Fibroblast of lung (primary cell): Measurements from ENCODE around the gene ATP13A2. TPM values are rescaled to one million over a fixed set of nuclear protein-coding genes. Genes with fewer than 3 reads are reported as not detected.

Experiments
- DNase-seq, 2 donors: peaks; one replicate each; pipeline versions ENCODE4 v3.0.0 to v3.0.0-alpha.2; 2010; ENCODE audit warnings: low read depth in 2 of 2
- H2AFZ ChIP-seq: 2 replicates; pipeline ENCODE4 v1.5.1; 2012; ENCODE audit warnings: low read length, control low read depth, inconsistent platforms
- H3K27ac ChIP-seq: 2 replicates; pipeline ENCODE4 v1.5.1; 2011; ENCODE audit warnings: low read length, control low read depth; ENCODE audit not compliant: insufficient read depth
- H3K27me3 ChIP-seq: 2 replicates; pipeline ENCODE4 v1.5.1; 2011; ENCODE audit warnings: mild to moderate bottlenecking, low read length; ENCODE audit not compliant: control insufficient read depth, insufficient read depth
- H3K36me3 ChIP-seq: 2 replicates; pipeline ENCODE4 v1.5.1; 2011; ENCODE audit warnings: low read length; ENCODE audit not compliant: control insufficient read depth, insufficient read depth
- H3K4me1 ChIP-seq: 2 replicates; pipeline ENCODE4 v1.5.1; 2011; ENCODE audit warnings: low read length; ENCODE audit not compliant: control insufficient read depth, insufficient read depth; ENCODE audit errors: extremely low read depth
- H3K4me2 ChIP-seq: 2 replicates; pipeline ENCODE4 v1.5.1; 2011; ENCODE audit warnings: low read length, control low read depth; ENCODE audit not compliant: insufficient read depth; ENCODE audit errors: extremely low read depth
- H3K4me3 ChIP-seq, 4 experiments: fragments of 200-600 bp in 1 of 4; sonication (generic) in 1 of 4; replicated peaks in 1 of 4; 2 replicates each; pipeline ENCODE4 v1.5.1; 2011 to 2016; ENCODE audit warnings: low read length in 4 of 4, low read depth in 3 of 4, mild to moderate bottlenecking in 3 of 4, control low read depth in 2 of 4, inconsistent platforms in 1 of 4, mixed read lengths in 1 of 4; ENCODE audit not compliant: insufficient read depth in 1 of 4; ENCODE audit errors: control extremely low read depth in 1 of 4
- H3K79me2 ChIP-seq: 2 replicates; pipeline ENCODE4 v1.5.1; 2012; ENCODE audit warnings: mild to moderate bottlenecking, low read length, inconsistent platforms; ENCODE audit not compliant: control insufficient read depth, insufficient read depth
- H3K9ac ChIP-seq: 2 replicates; pipeline ENCODE4 v1.5.1; 2011; ENCODE audit warnings: mild to moderate bottlenecking, low read length, control low read depth; ENCODE audit not compliant: insufficient read depth
- H3K9me3 ChIP-seq: 2 replicates; pipeline ENCODE4 v1.5.1; 2012; ENCODE audit warnings: low read depth, low read length; ENCODE audit not compliant: control insufficient read depth, insufficient read depth
- H4K20me1 ChIP-seq: 2 replicates; pipeline ENCODE4 v1.5.1; 2011; ENCODE audit warnings: low read length; ENCODE audit not compliant: control insufficient read depth, insufficient read depth; ENCODE audit errors: extremely low read depth
- EZH2 ChIP-seq: IDR thresholded peaks from 2 replicates; pipeline ENCODE4 v1.5.1; 2012; ENCODE audit warnings: low read length, control low read depth, mild to moderate bottlenecking; ENCODE audit errors: missing control alignments
- polyA plus RNA-seq, 2 donors: library from polyadenylated mRNA; depleted of rRNA in 1 of 2; stranded (reverse) in 1 of 2; unstranded in 1 of 2; fragments of >200 nt; gene quantifications; 2 replicates each; pipeline ENCODE4 v1.2.1, GENCODE V29; 2011 to 2012; ENCODE audit warnings: missing spikeins in 1 of 2
- total RNA-seq: library from RNA; depleted of rRNA; stranded (reverse); fragments of >200 nt; gene quantifications from 2 replicates; pipeline ENCODE4 v1.2.1, GENCODE V29; 2014
- TF ChIP-seq, protein P1 (sequence below), 2 donors: IDR thresholded peaks in 1 of 2; conservative IDR thresholded peaks in 1 of 2; 1 replicate in 1 of 2; 2 replicates in 1 of 2; pipeline ENCODE4 v1.5.1; 2011 to 2012; ENCODE audit warnings: low read length in 2 of 2, control low read depth in 1 of 2, inconsistent platforms in 1 of 2, low read depth in 1 of 2, mild to moderate bottlenecking in 1 of 2

Gene ATP13A2
- total and polyA plus RNA-seq, 2 donors (not counting 1 experiment from before 2014, with no cell fraction given) = 6.5 to 10.9 TPM

DNA sequence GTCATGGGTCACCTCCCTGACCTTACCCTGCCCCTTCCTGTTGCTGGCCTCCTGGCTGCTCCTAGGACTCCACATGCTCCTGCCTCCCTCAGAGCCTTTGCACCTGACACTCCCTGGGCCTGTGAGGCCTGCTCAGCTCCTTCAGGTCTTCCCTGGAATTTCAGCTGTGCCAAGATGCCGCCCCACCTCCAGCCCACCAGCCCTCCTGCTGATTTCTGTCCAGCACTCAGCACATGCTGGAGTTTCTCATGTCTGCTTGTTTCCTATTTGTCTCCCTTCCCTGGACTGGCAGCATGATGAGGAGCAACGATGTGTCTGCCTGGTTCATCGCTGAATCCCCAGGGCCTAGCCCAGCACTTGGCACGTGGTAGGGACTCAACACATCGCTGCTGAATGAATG lies 34.4 kb downstream of the ATP13A2 start:
- Histone ChIP-seq H3K79me2 (peaks cover 10% of the 10 kb centered on the region), H3K9ac (no peak overlapping the region), H3K36me3 (peaks cover 1% of the 10 kb centered on the region), H2AFZ (no peak overlapping the region), H3K9me3 (no peaks in the 10 kb centered on the region), H3K4me3 (no peak overlapping the region), H3K4me2 (no peak overlapping the region), H3K4me1 (peaks cover 21% of the 10 kb centered on the region), H3K27ac (no peak overlapping the region), H4K20me1 (no peaks in the 10 kb centered on the region), H3K27me3 (no peaks in the 10 kb centered on the region)
- DNase-seq = no peak
- TF ChIP-seq, protein P1, sequence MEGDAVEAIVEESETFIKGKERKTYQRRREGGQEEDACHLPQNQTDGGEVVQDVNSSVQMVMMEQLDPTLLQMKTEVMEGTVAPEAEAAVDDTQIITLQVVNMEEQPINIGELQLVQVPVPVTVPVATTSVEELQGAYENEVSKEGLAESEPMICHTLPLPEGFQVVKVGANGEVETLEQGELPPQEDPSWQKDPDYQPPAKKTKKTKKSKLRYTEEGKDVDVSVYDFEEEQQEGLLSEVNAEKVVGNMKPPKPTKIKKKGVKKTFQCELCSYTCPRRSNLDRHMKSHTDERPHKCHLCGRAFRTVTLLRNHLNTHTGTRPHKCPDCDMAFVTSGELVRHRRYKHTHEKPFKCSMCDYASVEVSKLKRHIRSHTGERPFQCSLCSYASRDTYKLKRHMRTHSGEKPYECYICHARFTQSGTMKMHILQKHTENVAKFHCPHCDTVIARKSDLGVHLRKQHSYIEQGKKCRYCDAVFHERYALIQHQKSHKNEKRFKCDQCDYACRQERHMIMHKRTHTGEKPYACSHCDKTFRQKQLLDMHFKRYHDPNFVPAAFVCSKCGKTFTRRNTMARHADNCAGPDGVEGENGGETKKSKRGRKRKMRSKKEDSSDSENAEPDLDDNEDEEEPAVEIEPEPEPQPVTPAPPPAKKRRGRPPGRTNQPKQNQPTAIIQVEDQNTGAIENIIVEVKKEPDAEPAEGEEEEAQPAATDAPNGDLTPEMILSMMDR (conservative IDR thresholded peaks at IDR 0.05 in 1 of 2, IDR thresholded peaks at IDR 0.05 in 1 of 2; ENCODE audit: low read depth in 1 of 2, low read length in 2 of 2) = no peak
- no peak for TF ChIP-seq EZH2

GRCh38 chr1:16976966-16977365 lies 34.8 kb downstream of the ATP13A2 start:
- Histone ChIP-seq H3K9me3 (no peaks in the 10 kb centered on the region), H3K27me3 (no peaks in the 10 kb centered on the region), H3K27ac (no peak overlapping the region), H3K79me2 (peaks cover 10% of the 10 kb centered on the region), H3K4me3 (no peak overlapping the region), H3K4me2 (no peak overlapping the region), H3K9ac (no peak overlapping the region), H4K20me1 (no peaks in the 10 kb centered on the region), H3K36me3 (peaks cover 1% of the 10 kb centered on the region), H2AFZ (no peak overlapping the region), H3K4me1 (peaks cover 21% of the 10 kb centered on the region)
- no peak for DNase-seq
- TF ChIP-seq, protein P1 (conservative IDR thresholded peaks at IDR 0.05 in 1 of 2, IDR thresholded peaks at IDR 0.05 in 1 of 2; ENCODE audit: low read depth in 1 of 2, low read length in 2 of 2) = no peak
- no peak for TF ChIP-seq EZH2

GRCh38 chr1:16975838-16976237 lies 35.9 kb downstream of the ATP13A2 start:
- no peaks in the 10 kb centered on the region for H3K9me3 ChIP-seq

More at GRCh38 chr1:16975838-16976237, 35.9 kb downstream of the ATP13A2 start:
- Histone ChIP-seq H3K27me3 (no peaks in the 10 kb centered on the region), H3K4me3 (no peak overlapping the region), H3K27ac (no peak overlapping the region), H3K9ac (no peak overlapping the region), H3K4me2 (no peak overlapping the region), H3K36me3 (peaks cover 5% of the 10 kb centered on the region), H3K4me1 (peaks cover 19% of the 10 kb centered on the region), H4K20me1 (no peaks in the 10 kb centered on the region), H3K79me2 (peaks cover 10% of the 10 kb centered on the region), H2AFZ (no peak overlapping the region)
- DNase-seq = no peak
- TF ChIP-seq, protein P1 (conservative IDR thresholded peaks at IDR 0.05 in 1 of 2, IDR thresholded peaks at IDR 0.05 in 1 of 2; ENCODE audit: low read depth in 1 of 2, low read length in 2 of 2) = no peak
- TF ChIP-seq EZH2 = no peak
